SK-N-SH treated with all-trans-retinoic acid at 6 μM for 48 hours (cell line): ENCODE measurements around the gene TNXB.

Experiments
- ATAC-seq: fragments of 200-7000 bp; cut with Tn5 transposase; 3 replicates; pipeline ENCODE4 v1.9.1; 2020; ENCODE audit warnings: mild to moderate bottlenecking, moderate library complexity
- ARNTL ChIP-seq: fragments of 450-650 bp; formaldehyde crosslinking; IDR thresholded peaks from 2 replicates; pipeline ENCODE4 v1.5.0; 2020; ENCODE audit warnings: low read depth, mild to moderate bottlenecking, moderate library complexity, borderline replicate concordance
- BACH2 ChIP-seq: fragments of 250-450 bp; sonication (Bioruptor Pico); IDR thresholded peaks from 2 replicates; pipeline ENCODE4 v1.9.0; 2021; ENCODE audit warnings: mild to moderate bottlenecking, borderline replicate concordance
- CSDC2 ChIP-seq: fragments of 250-450 bp; sonication (Bioruptor Pico); IDR thresholded peaks from 2 replicates; pipeline ENCODE4 v1.5.0; 2020; ENCODE audit warnings: mild to moderate bottlenecking, moderate library complexity
- ESRRG ChIP-seq: fragments of 250-450 bp; sonication (Bioruptor Pico); IDR thresholded peaks from 2 replicates; pipeline ENCODE4 v1.6.1; 2021; ENCODE audit warnings: mild to moderate bottlenecking
- GLIS3 ChIP-seq: fragments of 250-450 bp; sonication (Bioruptor Pico); IDR thresholded peaks from 2 replicates; pipeline ENCODE4 v1.5.0; 2020; ENCODE audit warnings: mild to moderate bottlenecking, moderate library complexity
- ISL1 ChIP-seq: fragments of 250-450 bp; sonication (Bioruptor Pico); IDR thresholded peaks from 2 replicates; pipeline ENCODE4 v2.1.2; 2022; ENCODE audit warnings: mild to moderate bottlenecking, moderate library complexity
- OSR1 ChIP-seq: fragments of 250-450 bp; sonication (Bioruptor Pico); IDR thresholded peaks from 2 replicates; pipeline ENCODE4 v1.8.0; 2022; ENCODE audit warnings: moderate library complexity, mild to moderate bottlenecking, inconsistent platforms
- PPARA ChIP-seq: fragments of 250-450 bp; sonication (Bioruptor Pico); IDR thresholded peaks from 2 replicates; pipeline ENCODE4 v1.5.0; 2020; ENCODE audit warnings: mild to moderate bottlenecking, borderline replicate concordance
- RARB ChIP-seq: fragments of 250-450 bp; sonication (Bioruptor Pico); IDR thresholded peaks from 2 replicates; pipeline ENCODE4 v1.8.0; 2021; ENCODE audit warnings: mild to moderate bottlenecking, moderate library complexity
- SNAI2 ChIP-seq: fragments of 250-450 bp; sonication (Bioruptor Pico); IDR thresholded peaks from 2 replicates; pipeline ENCODE4 v1.5.0; 2020; ENCODE audit warnings: mild to moderate bottlenecking, moderate library complexity
- TCF4 ChIP-seq: fragments of 250-450 bp; sonication (Bioruptor Pico); IDR thresholded peaks from 2 replicates; pipeline ENCODE4 v1.8.0; 2021; ENCODE audit warnings: mild to moderate bottlenecking, moderate library complexity, borderline replicate concordance
- TOX ChIP-seq: fragments of 250-450 bp; sonication (Bioruptor Pico); IDR thresholded peaks from 2 replicates; pipeline ENCODE4 v1.8.0; 2021; ENCODE audit warnings: mild to moderate bottlenecking, moderate library complexity, borderline replicate concordance
- ZC3H10 ChIP-seq: fragments of 250-450 bp; sonication (Bioruptor Pico); IDR thresholded peaks from 2 replicates; pipeline ENCODE4 v1.5.1; 2021; ENCODE audit warnings: mild to moderate bottlenecking, moderate library complexity
- ZFP3 ChIP-seq: fragments of 250-450 bp; sonication (Bioruptor Pico); IDR thresholded peaks from 2 replicates; pipeline ENCODE4 v1.5.0; 2020; ENCODE audit warnings: mild to moderate bottlenecking, moderate library complexity
- ZFP30 ChIP-seq: fragments of 450-650 bp; formaldehyde crosslinking; IDR thresholded peaks from 2 replicates; pipeline ENCODE4 v1.5.0; 2022; ENCODE audit warnings: mild to moderate bottlenecking, moderate library complexity
- ZNF565 ChIP-seq: fragments of 450-650 bp; formaldehyde crosslinking; conservative IDR thresholded peaks from 2 replicates; pipeline ENCODE4 v1.5.0; 2020; ENCODE audit warnings: low read depth, mild to moderate bottlenecking, moderate library complexity
- ZNF70 ChIP-seq: fragments of 450-650 bp; formaldehyde crosslinking; IDR thresholded peaks from 2 replicates; pipeline ENCODE4 v1.5.0; 2020; ENCODE audit warnings: mild to moderate bottlenecking, moderate library complexity
- ZNF8 ChIP-seq: fragments of 450-650 bp; formaldehyde crosslinking; IDR thresholded peaks from 2 replicates; pipeline ENCODE4 v1.5.0; 2020; ENCODE audit warnings: mild to moderate bottlenecking, moderate library complexity
- TF ChIP-seq, protein P1 (sequence below): fragments of 250-450 bp; sonication (Bioruptor Pico); IDR thresholded peaks from 2 replicates; pipeline ENCODE4 v1.5.1; 2020; ENCODE audit warnings: low read depth, mild to moderate bottlenecking, moderate library complexity
- TF ChIP-seq, protein P2 (sequence below): fragments of 250-450 bp; sonication (Bioruptor Pico); IDR thresholded peaks from 2 replicates; pipeline ENCODE4 v1.5.1; 2021; ENCODE audit warnings: mild to moderate bottlenecking, moderate library complexity
- TF ChIP-seq, protein P3 (sequence below): fragments of 250-450 bp; sonication (Bioruptor Pico); IDR thresholded peaks from 2 replicates; pipeline ENCODE4 v1.8.0; 2020; ENCODE audit warnings: mild to moderate bottlenecking, moderate library complexity, borderline replicate concordance
- TF ChIP-seq, protein P4 (sequence below): fragments of 250-450 bp; sonication (Bioruptor Pico); IDR thresholded peaks from 2 replicates; pipeline ENCODE4 v1.5.0; 2020; ENCODE audit warnings: mild to moderate bottlenecking, moderate library complexity
- TF ChIP-seq, protein P5 (sequence below): fragments of 250-450 bp; sonication (Bioruptor Pico); IDR thresholded peaks from 2 replicates; pipeline ENCODE4 v1.8.0; 2021; ENCODE audit warnings: low read depth, mild to moderate bottlenecking, moderate library complexity, borderline replicate concordance

The TNXB gene

DNA sequence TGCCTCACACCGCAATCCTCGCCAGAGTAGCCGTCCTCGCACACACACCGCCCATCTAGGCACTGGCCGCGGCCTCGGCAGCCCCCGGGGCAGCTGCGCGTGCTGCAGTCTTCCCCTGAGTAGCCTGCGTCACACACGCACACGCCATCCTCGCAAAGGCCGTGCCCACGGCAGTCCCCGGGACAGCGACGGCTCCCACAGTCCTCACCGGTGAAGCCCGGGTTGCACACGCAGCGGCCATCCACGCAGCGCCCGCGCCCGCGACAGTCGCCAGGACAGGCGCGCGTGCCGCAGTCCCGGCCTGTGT lies 13.1 kb downstream of the TNXB start:
- ATAC-seq, result peak; percentile 49
- TF ChIP-seq PPARA (CRISPR knock-in tag) (no peak), TCF4 (CRISPR knock-in tag) (no peak), ISL1 (CRISPR knock-in tag) (no peak), BACH2 (no peak), ESRRG (CRISPR knock-in tag) (no peak), RARB (no peak), TOX (CRISPR knock-in tag) (no peak), ARNTL (no peak), ZC3H10 (no peak), OSR1 (no peak), CSDC2 (CRISPR knock-in tag) (no peak), GLIS3 (CRISPR knock-in tag) (no peak), SNAI2 (no peak), ZFP30 (no peak)
- TF ChIP-seq, protein P1, sequence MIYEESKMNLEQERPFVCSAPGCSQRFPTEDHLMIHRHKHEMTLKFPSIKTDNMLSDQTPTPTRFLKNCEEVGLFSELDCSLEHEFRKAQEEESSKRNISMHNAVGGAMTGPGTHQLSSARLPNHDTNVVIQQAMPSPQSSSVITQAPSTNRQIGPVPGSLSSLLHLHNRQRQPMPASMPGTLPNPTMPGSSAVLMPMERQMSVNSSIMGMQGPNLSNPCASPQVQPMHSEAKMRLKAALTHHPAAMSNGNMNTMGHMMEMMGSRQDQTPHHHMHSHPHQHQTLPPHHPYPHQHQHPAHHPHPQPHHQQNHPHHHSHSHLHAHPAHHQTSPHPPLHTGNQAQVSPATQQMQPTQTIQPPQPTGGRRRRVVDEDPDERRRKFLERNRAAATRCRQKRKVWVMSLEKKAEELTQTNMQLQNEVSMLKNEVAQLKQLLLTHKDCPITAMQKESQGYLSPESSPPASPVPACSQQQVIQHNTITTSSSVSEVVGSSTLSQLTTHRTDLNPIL, result no peak
- TF ChIP-seq, protein P2, sequence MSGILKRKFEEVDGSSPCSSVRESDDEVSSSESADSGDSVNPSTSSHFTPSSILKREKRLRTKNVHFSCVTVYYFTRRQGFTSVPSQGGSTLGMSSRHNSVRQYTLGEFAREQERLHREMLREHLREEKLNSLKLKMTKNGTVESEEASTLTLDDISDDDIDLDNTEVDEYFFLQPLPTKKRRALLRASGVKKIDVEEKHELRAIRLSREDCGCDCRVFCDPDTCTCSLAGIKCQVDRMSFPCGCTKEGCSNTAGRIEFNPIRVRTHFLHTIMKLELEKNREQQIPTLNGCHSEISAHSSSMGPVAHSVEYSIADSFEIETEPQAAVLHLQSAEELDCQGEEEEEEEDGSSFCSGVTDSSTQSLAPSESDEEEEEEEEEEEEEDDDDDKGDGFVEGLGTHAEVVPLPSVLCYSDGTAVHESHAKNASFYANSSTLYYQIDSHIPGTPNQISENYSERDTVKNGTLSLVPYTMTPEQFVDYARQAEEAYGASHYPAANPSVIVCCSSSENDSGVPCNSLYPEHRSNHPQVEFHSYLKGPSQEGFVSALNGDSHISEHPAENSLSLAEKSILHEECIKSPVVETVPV (CRISPR knock-in tag), result no peak
- TF ChIP-seq, protein P3, sequence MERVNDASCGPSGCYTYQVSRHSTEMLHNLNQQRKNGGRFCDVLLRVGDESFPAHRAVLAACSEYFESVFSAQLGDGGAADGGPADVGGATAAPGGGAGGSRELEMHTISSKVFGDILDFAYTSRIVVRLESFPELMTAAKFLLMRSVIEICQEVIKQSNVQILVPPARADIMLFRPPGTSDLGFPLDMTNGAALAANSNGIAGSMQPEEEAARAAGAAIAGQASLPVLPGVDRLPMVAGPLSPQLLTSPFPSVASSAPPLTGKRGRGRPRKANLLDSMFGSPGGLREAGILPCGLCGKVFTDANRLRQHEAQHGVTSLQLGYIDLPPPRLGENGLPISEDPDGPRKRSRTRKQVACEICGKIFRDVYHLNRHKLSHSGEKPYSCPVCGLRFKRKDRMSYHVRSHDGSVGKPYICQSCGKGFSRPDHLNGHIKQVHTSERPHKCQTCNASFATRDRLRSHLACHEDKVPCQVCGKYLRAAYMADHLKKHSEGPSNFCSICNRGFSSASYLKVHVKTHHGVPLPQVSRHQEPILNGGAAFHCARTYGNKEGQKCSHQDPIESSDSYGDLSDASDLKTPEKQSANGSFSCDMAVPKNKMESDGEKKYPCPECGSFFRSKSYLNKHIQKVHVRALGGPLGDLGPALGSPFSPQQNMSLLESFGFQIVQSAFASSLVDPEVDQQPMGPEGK (CRISPR knock-in tag), result no peak

DNA sequence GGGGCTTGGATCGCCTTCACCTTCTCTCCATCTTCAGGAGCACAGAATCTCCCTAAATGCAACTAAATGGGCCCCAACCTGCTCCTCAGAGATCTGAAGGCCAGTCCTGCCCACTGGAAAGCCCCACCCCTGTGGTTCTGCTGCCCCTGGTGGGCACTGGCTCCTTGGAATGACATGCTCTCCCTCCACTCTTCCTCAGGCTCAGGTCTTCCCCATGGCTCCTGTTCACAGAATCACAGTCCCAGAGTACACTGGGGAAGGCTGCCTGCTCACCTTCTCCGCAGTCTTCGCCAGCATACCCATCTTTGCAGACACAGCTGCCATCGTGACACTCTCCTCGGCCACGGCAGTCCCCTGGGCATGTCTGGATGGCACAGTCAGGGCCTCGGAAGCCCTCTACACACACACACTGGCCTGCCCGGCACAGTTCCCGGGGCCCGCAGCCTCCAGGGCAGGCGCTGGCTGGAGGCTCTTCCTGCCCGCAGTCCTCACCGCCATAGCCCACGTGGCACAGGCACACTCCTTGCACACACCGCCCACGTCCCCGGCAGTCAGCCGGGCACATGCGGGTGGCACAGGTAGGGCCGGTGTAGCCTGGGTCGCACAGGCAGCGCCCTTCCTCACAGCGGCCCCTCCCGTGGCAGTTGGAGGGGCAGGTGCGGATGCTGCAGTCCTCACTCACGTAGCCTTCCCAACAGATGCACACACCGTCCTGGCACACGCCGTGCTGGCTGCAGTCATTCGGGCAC lies 13.6 kb downstream of the TNXB start:
- ATAC-seq, result peak; percentile 42
- no peak for TF ChIP-seq ZNF8
- TF ChIP-seq, protein P4, sequence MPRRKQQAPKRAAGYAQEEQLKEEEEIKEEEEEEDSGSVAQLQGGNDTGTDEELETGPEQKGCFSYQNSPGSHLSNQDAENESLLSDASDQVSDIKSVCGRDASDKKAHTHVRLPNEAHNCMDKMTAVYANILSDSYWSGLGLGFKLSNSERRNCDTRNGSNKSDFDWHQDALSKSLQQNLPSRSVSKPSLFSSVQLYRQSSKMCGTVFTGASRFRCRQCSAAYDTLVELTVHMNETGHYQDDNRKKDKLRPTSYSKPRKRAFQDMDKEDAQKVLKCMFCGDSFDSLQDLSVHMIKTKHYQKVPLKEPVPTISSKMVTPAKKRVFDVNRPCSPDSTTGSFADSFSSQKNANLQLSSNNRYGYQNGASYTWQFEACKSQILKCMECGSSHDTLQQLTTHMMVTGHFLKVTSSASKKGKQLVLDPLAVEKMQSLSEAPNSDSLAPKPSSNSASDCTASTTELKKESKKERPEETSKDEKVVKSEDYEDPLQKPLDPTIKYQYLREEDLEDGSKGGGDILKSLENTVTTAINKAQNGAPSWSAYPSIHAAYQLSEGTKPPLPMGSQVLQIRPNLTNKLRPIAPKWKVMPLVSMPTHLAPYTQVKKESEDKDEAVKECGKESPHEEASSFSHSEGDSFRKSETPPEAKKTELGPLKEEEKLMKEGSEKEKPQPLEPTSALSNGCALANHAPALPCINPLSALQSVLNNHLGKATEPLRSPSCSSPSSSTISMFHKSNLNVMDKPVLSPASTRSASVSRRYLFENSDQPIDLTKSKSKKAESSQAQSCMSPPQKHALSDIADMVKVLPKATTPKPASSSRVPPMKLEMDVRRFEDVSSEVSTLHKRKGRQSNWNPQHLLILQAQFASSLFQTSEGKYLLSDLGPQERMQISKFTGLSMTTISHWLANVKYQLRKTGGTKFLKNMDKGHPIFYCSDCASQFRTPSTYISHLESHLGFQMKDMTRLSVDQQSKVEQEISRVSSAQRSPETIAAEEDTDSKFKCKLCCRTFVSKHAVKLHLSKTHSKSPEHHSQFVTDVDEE (CRISPR knock-in tag), result no peak
- TF ChIP-seq ESRRG (CRISPR knock-in tag), result no peak
- TF ChIP-seq PPARA (CRISPR knock-in tag), result no peak
- no peak for TF ChIP-seq RARB
- TF ChIP-seq ZC3H10, result no peak
- no peak for TF ChIP-seq ZFP30
- TF ChIP-seq ARNTL, result no peak
- TF ChIP-seq SNAI2, result no peak
- TF ChIP-seq, protein P2 (CRISPR knock-in tag), result no peak
- TF ChIP-seq, protein P1, result no peak
- TF ChIP-seq BACH2, result no peak
- TF ChIP-seq TCF4 (CRISPR knock-in tag), result no peak
- no peak for TF ChIP-seq TOX (CRISPR knock-in tag)
- TF ChIP-seq GLIS3 (CRISPR knock-in tag), result no peak
- TF ChIP-seq OSR1, result no peak
- no peak for TF ChIP-seq ZNF565
- TF ChIP-seq, protein P5, sequence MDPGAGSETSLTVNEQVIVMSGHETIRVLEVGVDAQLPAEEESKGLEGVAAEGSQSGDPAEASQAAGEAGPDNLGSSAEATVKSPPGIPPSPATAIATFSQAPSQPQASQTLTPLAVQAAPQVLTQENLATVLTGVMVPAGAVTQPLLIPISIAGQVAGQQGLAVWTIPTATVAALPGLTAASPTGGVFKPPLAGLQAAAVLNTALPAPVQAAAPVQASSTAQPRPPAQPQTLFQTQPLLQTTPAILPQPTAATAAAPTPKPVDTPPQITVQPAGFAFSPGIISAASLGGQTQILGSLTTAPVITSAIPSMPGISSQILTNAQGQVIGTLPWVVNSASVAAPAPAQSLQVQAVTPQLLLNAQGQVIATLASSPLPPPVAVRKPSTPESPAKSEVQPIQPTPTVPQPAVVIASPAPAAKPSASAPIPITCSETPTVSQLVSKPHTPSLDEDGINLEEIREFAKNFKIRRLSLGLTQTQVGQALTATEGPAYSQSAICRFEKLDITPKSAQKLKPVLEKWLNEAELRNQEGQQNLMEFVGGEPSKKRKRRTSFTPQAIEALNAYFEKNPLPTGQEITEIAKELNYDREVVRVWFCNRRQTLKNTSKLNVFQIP, result no peak
- no peak for TF ChIP-seq ZNF70 (CRISPR knock-in tag)
- TF ChIP-seq ZFP3 (CRISPR knock-in tag), result no peak
